ENCODE measurements around the gene LBX2. TPM values are rescaled to one million over a fixed set of nuclear protein-coding genes. Genes with fewer than 3 reads are reported as not detected.

LBX2 gene
- total and polyA plus RNA-seq, 9 of the 15 experiments (the other 6 are each of a cell fraction or from before 2014, with no cell fraction given): 0.39 to 6.2 (median 1.8) TPM; not detected in 1

GRCh38 chr2:74515271-74515980 is 16.0 kb upstream of the LBX2 start:
- H3K9me3 ChIP-seq (replicated peaks; ENCODE audit: control insufficient read depth, insufficient read depth, low read depth, low read length): no peaks in the 10 kb centered on the region
- H3K4me1 ChIP-seq (replicated peaks in 1 of 2; ENCODE audit: control insufficient read depth in 2 of 2, insufficient read depth in 2 of 2, low read length in 2 of 2): peaks cover 0 to 19% of the 10 kb centered on the region in 2 experiments; a peak in 3 of 5 replicates
- no peak for FAIRE-seq
- no peak for ATAC-seq
- H4K20me1 ChIP-seq (replicated peaks; ENCODE audit: control insufficient read depth, insufficient read depth, low read length): no peaks in the 10 kb centered on the region
- BruUV-seq (replicated peaks): no TSS peak
- H3K4me3 ChIP-seq: no peak overlapping the region
- H3K9me1 ChIP-seq (ENCODE audit: control insufficient read depth, insufficient read depth, low read length): no peaks in the 10 kb centered on the region
- ChIA-PET POLR2A (interaction anchor here (0.5 kb wide), 1 partner anchor 49 kb away, joined by 3 read pairs; no protein-coding TSS in a partner anchor), CTCF (ENCODE audit: low intra/inter-chr PET ratio) (no interaction called here)
- TF ChIP-seq PCBP1 (IDR thresholded peaks at IDR 0.05; ENCODE audit: low read depth, low read length, poor library complexity, severe bottlenecking) (peak; percentile 9), MXD1 (CRISPR knock-in tag; IDR thresholded peaks at IDR 0.05; ENCODE audit: borderline replicate concordance, poor library complexity, severe bottlenecking) (no peak), CGGBP1 (CRISPR knock-in tag; IDR thresholded peaks at IDR 0.05) (no peak)
- TF ChIP-seq, protein P1, sequence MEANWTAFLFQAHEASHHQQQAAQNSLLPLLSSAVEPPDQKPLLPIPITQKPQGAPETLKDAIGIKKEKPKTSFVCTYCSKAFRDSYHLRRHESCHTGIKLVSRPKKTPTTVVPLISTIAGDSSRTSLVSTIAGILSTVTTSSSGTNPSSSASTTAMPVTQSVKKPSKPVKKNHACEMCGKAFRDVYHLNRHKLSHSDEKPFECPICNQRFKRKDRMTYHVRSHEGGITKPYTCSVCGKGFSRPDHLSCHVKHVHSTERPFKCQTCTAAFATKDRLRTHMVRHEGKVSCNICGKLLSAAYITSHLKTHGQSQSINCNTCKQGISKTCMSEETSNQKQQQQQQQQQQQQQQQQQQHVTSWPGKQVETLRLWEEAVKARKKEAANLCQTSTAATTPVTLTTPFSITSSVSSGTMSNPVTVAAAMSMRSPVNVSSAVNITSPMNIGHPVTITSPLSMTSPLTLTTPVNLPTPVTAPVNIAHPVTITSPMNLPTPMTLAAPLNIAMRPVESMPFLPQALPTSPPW (CRISPR knock-in tag; IDR thresholded peaks at IDR 0.05): no peak
- TF ChIP-seq, protein P2, sequence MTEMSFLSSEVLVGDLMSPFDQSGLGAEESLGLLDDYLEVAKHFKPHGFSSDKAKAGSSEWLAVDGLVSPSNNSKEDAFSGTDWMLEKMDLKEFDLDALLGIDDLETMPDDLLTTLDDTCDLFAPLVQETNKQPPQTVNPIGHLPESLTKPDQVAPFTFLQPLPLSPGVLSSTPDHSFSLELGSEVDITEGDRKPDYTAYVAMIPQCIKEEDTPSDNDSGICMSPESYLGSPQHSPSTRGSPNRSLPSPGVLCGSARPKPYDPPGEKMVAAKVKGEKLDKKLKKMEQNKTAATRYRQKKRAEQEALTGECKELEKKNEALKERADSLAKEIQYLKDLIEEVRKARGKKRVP (CRISPR knock-in tag; IDR thresholded peaks at IDR 0.05): no peak
- TF ChIP-seq, protein P3, sequence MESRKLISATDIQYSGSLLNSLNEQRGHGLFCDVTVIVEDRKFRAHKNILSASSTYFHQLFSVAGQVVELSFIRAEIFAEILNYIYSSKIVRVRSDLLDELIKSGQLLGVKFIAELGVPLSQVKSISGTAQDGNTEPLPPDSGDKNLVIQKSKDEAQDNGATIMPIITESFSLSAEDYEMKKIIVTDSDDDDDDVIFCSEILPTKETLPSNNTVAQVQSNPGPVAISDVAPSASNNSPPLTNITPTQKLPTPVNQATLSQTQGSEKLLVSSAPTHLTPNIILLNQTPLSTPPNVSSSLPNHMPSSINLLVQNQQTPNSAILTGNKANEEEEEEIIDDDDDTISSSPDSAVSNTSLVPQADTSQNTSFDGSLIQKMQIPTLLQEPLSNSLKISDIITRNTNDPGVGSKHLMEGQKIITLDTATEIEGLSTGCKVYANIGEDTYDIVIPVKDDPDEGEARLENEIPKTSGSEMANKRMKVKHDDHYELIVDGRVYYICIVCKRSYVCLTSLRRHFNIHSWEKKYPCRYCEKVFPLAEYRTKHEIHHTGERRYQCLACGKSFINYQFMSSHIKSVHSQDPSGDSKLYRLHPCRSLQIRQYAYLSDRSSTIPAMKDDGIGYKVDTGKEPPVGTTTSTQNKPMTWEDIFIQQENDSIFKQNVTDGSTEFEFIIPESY (CRISPR knock-in tag; IDR thresholded peaks at IDR 0.05): peak; percentile 22; the same call in 1 of the 2 replicates
- H3K36me3 ChIP-seq (ENCODE audit: control insufficient read depth, insufficient read depth, low read length): no peaks in the 10 kb centered on the region
- H3K9ac ChIP-seq (ENCODE audit: insufficient read depth in 1 of 2, low read depth in 2 of 2, low read length in 2 of 2): no peak overlapping the region
- in situ Hi-C loops (cut with MboI) (no loop called here), intact Hi-C loops (cut with micrococcal nuclease) (no loop called here)
- H3K27ac ChIP-seq (ENCODE audit: extremely low read depth, low read depth, low read length): no peak overlapping the region
- no peak overlapping the region for H2AFZ ChIP-seq (ENCODE audit: low read depth, low read length)
- WGBS (ENCODE audit: insufficient coverage, low coverage, missing lambda C conversion rate): 94% methylated on average over 25 of the region's 60 CpGs
- H3K4me2 ChIP-seq (ENCODE audit: insufficient read depth, low read length): no peak overlapping the region
- no peaks in the 10 kb centered on the region for H3K79me2 ChIP-seq (ENCODE audit: control insufficient read depth, insufficient read depth, low read length)
- DNase-seq (ENCODE audit: extremely low read depth in 1 of 4, low spot score in 3 of 4): no peak
- H3K27me3 ChIP-seq (ENCODE audit: control insufficient read depth in 2 of 2, insufficient read depth in 2 of 2, low read length in 2 of 2): no peaks in the 10 kb centered on the region

All from K562 (cell line).